Lower lobe of right lung (tissue), 2 donors: ENCODE results near the gene IMMP2L. TPM values are rescaled to one million over a fixed set of nuclear protein-coding genes. Genes with fewer than 3 reads are reported as not detected.

Source experiments
- ATAC-seq, 2 donors: fragments of 200-7000 bp; cut with Tn5 transposase; one replicate each; pipeline ENCODE4 v1.9.1; 2020 to 2022; ENCODE audit warnings: mild to moderate bottlenecking in 2 of 2, moderate library complexity in 2 of 2
- DNase-seq: peaks from one replicate; pipeline ENCODE4 v3.0.0-alpha.2; 2020
- H3K27ac ChIP-seq: fragments of 200-600 bp; one replicate; pipeline ENCODE4 v1.8.0; 2022
- H3K27me3 ChIP-seq: fragments of 200-600 bp; one replicate; pipeline ENCODE4 v1.8.0; 2022; ENCODE audit warnings: low read depth
- H3K36me3 ChIP-seq: fragments of 200-600 bp; one replicate; pipeline ENCODE4 v1.8.0; 2022; ENCODE audit warnings: mild to moderate bottlenecking
- H3K4me1 ChIP-seq: fragments of 200-600 bp; one replicate; pipeline ENCODE4 v1.8.0; 2022
- H3K4me3 ChIP-seq: fragments of 200-600 bp; one replicate; pipeline ENCODE4 v1.8.0; 2022; ENCODE audit warnings: mild to moderate bottlenecking
- H3K9me3 ChIP-seq: fragments of 200-600 bp; one replicate; pipeline ENCODE4 v1.8.0; 2022
- CTCF ChIP-seq: fragments of 200-600 bp; IDR thresholded peaks from one replicate; pipeline ENCODE4 v1.8.0; 2022; ENCODE audit warnings: antibody characterized with exemption, mild to moderate bottlenecking
- intact Hi-C: fragments of 100-400 bp; cut with DNase I; formaldehyde crosslinking; loops from one replicate; pipeline ENCODE4 v1.11.0; 2022
- total RNA-seq: library from RNA; stranded (reverse); fragmentation: NEBNext Ultra II Directional; extraction: Animal tissue kit (Norgen Biotek cat#: 25700); gene quantifications from one replicate; pipeline ENCODE4 v1.2.1, GENCODE V29; 2021
- donor health status: DM: no; HTN: yes; CAD: no; lungs with severe emphysema.

Gene IMMP2L
- total RNA-seq, 1 donor from 2014 or later = 14.7 TPM

DNA sequence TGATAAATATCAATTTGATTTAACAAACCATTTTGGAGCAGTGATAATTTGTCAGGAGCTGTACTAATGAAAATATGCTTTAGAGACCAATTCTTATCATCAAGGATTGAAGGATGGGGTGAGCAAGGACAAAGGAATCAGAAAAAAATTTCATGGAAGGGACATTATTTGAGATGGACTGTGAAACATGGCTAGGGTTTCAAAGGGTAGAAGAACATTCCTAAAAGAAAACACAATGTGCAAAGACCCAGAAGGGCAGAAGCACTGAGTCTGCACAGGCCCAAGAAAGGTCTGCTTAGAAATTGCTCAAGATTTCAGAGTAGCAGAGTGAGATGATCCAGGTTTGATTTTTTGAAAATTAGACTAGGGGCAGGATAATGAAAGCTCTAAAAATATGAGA, 296.9 kb downstream of the IMMP2L start:
- no peaks in the 10 kb centered on the region for H3K27me3 ChIP-seq

DNA sequence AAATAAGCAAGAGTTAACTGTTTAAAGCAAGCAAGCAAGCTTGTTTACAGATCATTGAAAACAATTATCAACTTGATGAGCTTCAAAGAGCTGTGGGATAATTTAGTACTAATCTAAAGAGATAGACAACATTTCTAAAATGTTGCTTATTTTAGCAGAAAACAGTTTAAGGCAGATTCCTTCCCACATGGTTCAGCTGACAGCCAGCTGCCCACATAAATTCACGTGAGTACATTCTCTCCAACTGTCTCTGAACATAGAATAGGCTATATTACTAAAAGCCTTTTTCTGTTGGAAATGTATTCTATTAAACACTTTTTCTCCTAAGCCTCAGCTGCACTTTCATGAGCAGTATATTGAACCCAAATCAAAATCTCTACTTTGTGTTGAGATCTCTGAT, 297.3 kb downstream of the IMMP2L start:
- H3K36me3 ChIP-seq = no peaks in the 10 kb centered on the region
- H3K27ac ChIP-seq = no peak overlapping the region
- peaks cover 17% of the 10 kb centered on the region for H3K4me1 ChIP-seq
- ATAC-seq = no peak
- intact Hi-C loops = no loop called here
- no peaks in the 10 kb centered on the region for H3K27me3 ChIP-seq
- no peaks in the 10 kb centered on the region for H3K9me3 ChIP-seq
- DNase-seq = no peak
- TF ChIP-seq CTCF = no peak
- no peak overlapping the region for H3K4me3 ChIP-seq

More for the DNA sequence above, 296.9 kb downstream of the IMMP2L start:
- TF ChIP-seq CTCF = no peak
- ATAC-seq = no peak
- intact Hi-C loops = no loop called here
- Histone ChIP-seq H3K4me1 (peaks cover 17% of the 10 kb centered on the region), H3K9me3 (no peaks in the 10 kb centered on the region), H3K4me3 (no peak overlapping the region), H3K27ac (no peak overlapping the region), H3K36me3 (no peaks in the 10 kb centered on the region)
- no peak for DNase-seq

- H3K27me3 ChIP-seq = no peaks in the 10 kb centered on the region
- H3K27ac ChIP-seq = no peak overlapping the region
- intact Hi-C loops = no loop called here
- no peak for DNase-seq
- no peak for ATAC-seq
- TF ChIP-seq CTCF = no peak
- no peaks in the 10 kb centered on the region for H3K36me3 ChIP-seq
- H3K4me3 ChIP-seq = no peak overlapping the region
- H3K4me1 ChIP-seq = peaks cover 17% of the 10 kb centered on the region
- H3K9me3 ChIP-seq = no peaks in the 10 kb centered on the region
Observed at GRCh38 chr7:111264111-111264868, 298.0 kb downstream of the IMMP2L start.

DNA sequence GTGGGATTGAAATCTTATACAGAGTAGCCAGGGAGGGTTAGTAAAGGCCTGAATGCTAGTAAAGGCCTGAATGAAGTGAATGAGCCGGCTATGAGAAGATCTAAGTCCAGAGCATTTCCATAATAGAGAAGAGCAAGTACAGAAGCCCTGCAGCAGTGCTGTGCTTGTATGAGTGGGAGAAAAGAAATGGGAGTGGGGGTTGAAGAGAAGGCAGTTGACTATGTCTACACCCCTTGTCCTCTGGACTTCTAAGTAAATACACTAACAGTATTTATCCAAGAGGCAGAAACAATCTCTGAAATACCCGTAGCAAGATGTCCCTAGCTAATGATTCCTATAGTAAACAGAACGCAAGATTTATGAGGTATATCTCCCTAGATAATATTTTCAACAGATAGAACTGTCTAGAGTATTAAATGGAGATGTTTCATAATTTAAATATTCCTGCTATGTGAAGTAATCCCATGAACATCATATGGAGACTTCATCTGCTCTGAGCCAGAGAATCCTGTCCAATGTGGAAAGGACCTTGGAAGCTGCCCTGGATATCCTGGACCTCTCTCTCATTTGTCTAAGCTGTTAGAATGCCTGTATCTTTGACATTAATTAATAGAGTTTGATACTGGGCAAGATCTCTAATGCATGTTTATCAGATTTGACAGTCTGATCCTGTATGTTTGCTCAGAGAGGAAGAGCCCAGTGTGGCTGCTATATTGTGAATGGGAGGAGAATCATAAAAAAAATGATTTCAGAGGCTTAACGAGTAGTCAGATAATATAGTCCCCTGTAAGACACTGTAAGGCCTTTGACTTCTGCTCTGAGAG, 299.8 kb downstream of the IMMP2L start:
- H3K36me3 ChIP-seq = no peaks in the 10 kb centered on the region
- DNase-seq = no peak
- ATAC-seq = no peak
- TF ChIP-seq CTCF = no peak
- H3K9me3 ChIP-seq = no peaks in the 10 kb centered on the region
- peaks cover 17% of the 10 kb centered on the region for H3K4me1 ChIP-seq
- no peaks in the 10 kb centered on the region for H3K27me3 ChIP-seq
- no peak overlapping the region for H3K4me3 ChIP-seq
- intact Hi-C loops = no loop called here
- H3K27ac ChIP-seq = no peak overlapping the region

- Histone ChIP-seq H3K27ac (no peak overlapping the region), H3K4me3 (no peak overlapping the region), H3K27me3 (no peaks in the 10 kb centered on the region), H3K36me3 (no peaks in the 10 kb centered on the region), H3K9me3 (no peaks in the 10 kb centered on the region), H3K4me1 (peaks cover 16% of the 10 kb centered on the region)
- intact Hi-C loops = no loop called here
- DNase-seq (no peak), ATAC-seq (no peak)
- no peak for TF ChIP-seq CTCF
Observed at GRCh38 chr7:111261496-111261895, 300.8 kb downstream of the IMMP2L start.
